Keratinocyte (primary cell): Measurements from ENCODE around the gene KCNH1. TPM values are rescaled to one million over a fixed set of nuclear protein-coding genes. Genes with fewer than 3 reads are reported as not detected.

ENCODE experiments used
- DNase-seq: peaks from one replicate; pipeline ENCODE4 v3.0.0-alpha.2; 2011; ENCODE audit warnings: low read depth, missing footprints, low spot score
- FAIRE-seq: peaks from 2 replicates; lab custom pipeline; 2011; peaks lifted over from hg19 to GRCh38; lab: Jason Lieb, UNC
- H2AFZ ChIP-seq: 2 replicates; pipeline ENCODE4 v1.6.0; 2012; ENCODE audit warnings: low read length, control low read depth, inconsistent platforms; ENCODE audit not compliant: control insufficient read depth
- H3K27ac ChIP-seq: 2 replicates; pipeline ENCODE4 v1.5.1; 2011; ENCODE audit warnings: low read length; ENCODE audit not compliant: control insufficient read depth, insufficient read depth
- H3K27me3 ChIP-seq: 3 replicates; pipeline ENCODE4 v1.6.0; 2011; ENCODE audit warnings: low read length; ENCODE audit not compliant: control insufficient read depth, insufficient read depth; ENCODE audit errors: extremely low read depth
- H3K36me3 ChIP-seq, 2 experiments: 2 replicates in 1 of 2; 3 replicates in 1 of 2; pipeline ENCODE4 v1.5.1; 2011; ENCODE audit warnings: low read length in 2 of 2, mild to moderate bottlenecking in 1 of 2; ENCODE audit not compliant: control insufficient read depth in 2 of 2, insufficient read depth in 2 of 2; ENCODE audit errors: extremely low read depth in 1 of 2
- H3K4me1 ChIP-seq: 3 replicates; pipeline ENCODE4 v1.5.1; 2011; ENCODE audit warnings: low read length; ENCODE audit not compliant: control insufficient read depth, insufficient read depth; ENCODE audit errors: extremely low read depth
- H3K4me2 ChIP-seq: 3 replicates; pipeline ENCODE4 v1.6.0; 2011; ENCODE audit warnings: low read depth, low read length; ENCODE audit not compliant: control insufficient read depth, insufficient read depth; ENCODE audit errors: extremely low read depth
- H3K4me3 ChIP-seq, 3 experiments: fragments of 200-600 bp in 1 of 3; sonication (generic) in 1 of 3; 2 replicates in 2 of 3; 3 replicates in 1 of 3; pipeline ENCODE4 v1.5.1; 2011 to 2016; ENCODE audit warnings: low read length in 3 of 3, mild to moderate bottlenecking in 3 of 3, control low read depth in 2 of 3, inconsistent platforms in 1 of 3, low read depth in 1 of 3, mixed read lengths in 1 of 3, mixed run types in 1 of 3, moderate library complexity in 1 of 3; ENCODE audit not compliant: control insufficient read depth in 2 of 3, insufficient read depth in 2 of 3; ENCODE audit errors: extremely low read depth in 1 of 3
- H3K79me2 ChIP-seq: 2 replicates; pipeline ENCODE4 v1.6.0; 2012; ENCODE audit warnings: low read length; ENCODE audit not compliant: control insufficient read depth, insufficient read depth
- H3K9ac ChIP-seq: 3 replicates; pipeline ENCODE4 v1.6.0; 2011; ENCODE audit warnings: low read length; ENCODE audit not compliant: control insufficient read depth, insufficient read depth; ENCODE audit errors: extremely low read depth
- H3K9me1 ChIP-seq: 3 replicates; pipeline ENCODE4 v1.6.0; 2011; ENCODE audit warnings: low read length; ENCODE audit not compliant: control insufficient read depth, insufficient read depth; ENCODE audit errors: extremely low read depth
- H3K9me3 ChIP-seq: 2 replicates; pipeline ENCODE4 v1.5.1; 2012; ENCODE audit warnings: low read depth, low read length; ENCODE audit not compliant: control insufficient read depth
- H4K20me1 ChIP-seq: 3 replicates; pipeline ENCODE4 v1.6.0; 2011; ENCODE audit warnings: low read length; ENCODE audit not compliant: control insufficient read depth, insufficient read depth; ENCODE audit errors: extremely low read depth
- CTCF ChIP-seq, 3 experiments: IDR thresholded peaks in 1 of 3; conservative IDR thresholded peaks in 1 of 3; optimal IDR thresholded peaks in 1 of 3; 2 replicates in 2 of 3; 3 replicates in 1 of 3; pipeline versions ENCODE3 to v1.5.1; 2011; ENCODE audit warnings: low read length in 3 of 3, mild to moderate bottlenecking in 3 of 3, moderate library complexity in 2 of 3, control low read depth in 1 of 3, inconsistent platforms in 1 of 3; ENCODE audit not compliant: insufficient read depth in 2 of 3; ENCODE audit errors: extremely low read depth in 1 of 3
- EZH2 ChIP-seq: IDR thresholded peaks from one replicate; pipeline ENCODE4 v1.6.1; 2012; ENCODE audit warnings: inconsistent platforms, mild to moderate bottlenecking, low read length, moderate library complexity
- dilution Hi-C: fragments of 300-500 bp; cut with MboI; formaldehyde crosslinking; loops from one replicate; pipeline ENCODE4 v1.7.0; 2020; ENCODE audit warnings: low sequenced_read_pairs; ENCODE audit not compliant: extremely low pct_ligation_motif_present
- polyA plus RNA-seq, 5 experiments: library from polyadenylated mRNA; depleted of rRNA in 3 of 5; stranded (reverse) in 3 of 5; stranded (forward) in 1 of 5; unstranded in 1 of 5; fragments of >200 nt; gene quantifications; 1 replicate in 1 of 5; 2 replicates in 3 of 5; 3 replicates in 1 of 5; pipeline versions ENCODE4 v1.2.1 to v1.2.3, GENCODE V29; 2011 to 2012; ENCODE audit warnings: missing spikeins in 2 of 5, low read depth in 1 of 5, low replicate concordance in 1 of 5

Gene KCNH1
- polyA plus RNA-seq, 1 donor (not counting 4 experiments of a cell fraction or from before 2014, with no cell fraction given) = not detected

GRCh38 chr1:210935905-210936304 lies 198.0 kb downstream of the KCNH1 start:
- Histone ChIP-seq H3K79me2 (no peaks in the 10 kb centered on the region), H3K27me3 (no peaks in the 10 kb centered on the region), H3K4me3 (no peak overlapping the region), H3K27ac (no peak overlapping the region), H3K9ac (no peak overlapping the region), H3K9me3 (no peaks in the 10 kb centered on the region), H4K20me1 (no peaks in the 10 kb centered on the region), H3K9me1 (no peaks in the 10 kb centered on the region), H2AFZ (no peak overlapping the region), H3K4me1 (no peaks in the 10 kb centered on the region), H3K36me3 (no peaks in the 10 kb centered on the region), H3K4me2 (no peak overlapping the region)
- dilution Hi-C loops = no loop called here
- TF ChIP-seq EZH2 (no peak), CTCF (optimal IDR thresholded peaks at IDR 0.05 in 1 of 3, IDR thresholded peaks at IDR 0.05 in 1 of 3, conservative IDR thresholded peaks at IDR 0.05 in 1 of 3; ENCODE audit: extremely low read depth in 1 of 3, insufficient read depth in 2 of 3, low read length in 3 of 3) (no peak)
- DNase-seq = no peak
- no peak for FAIRE-seq

- no peak for DNase-seq
- no peaks in the 10 kb centered on the region for H3K79me2 ChIP-seq
- H3K36me3 ChIP-seq = no peaks in the 10 kb centered on the region
- no peaks in the 10 kb centered on the region for H3K4me1 ChIP-seq
- no peak overlapping the region for H3K4me2 ChIP-seq
- H3K9ac ChIP-seq = no peak overlapping the region
- H2AFZ ChIP-seq = no peak overlapping the region
- FAIRE-seq = no peak
- no peak for TF ChIP-seq EZH2
- TF ChIP-seq CTCF (optimal IDR thresholded peaks at IDR 0.05 in 1 of 3, IDR thresholded peaks at IDR 0.05 in 1 of 3, conservative IDR thresholded peaks at IDR 0.05 in 1 of 3; ENCODE audit: extremely low read depth in 1 of 3, insufficient read depth in 2 of 3, low read length in 3 of 3) = no peak
- no peaks in the 10 kb centered on the region for H3K9me1 ChIP-seq
- no peak overlapping the region for H3K27ac ChIP-seq
- H3K4me3 ChIP-seq = no peak overlapping the region
- H3K9me3 ChIP-seq = no peaks in the 10 kb centered on the region
- no peaks in the 10 kb centered on the region for H3K27me3 ChIP-seq
- dilution Hi-C loops = no loop called here
- no peaks in the 10 kb centered on the region for H4K20me1 ChIP-seq
Observed at GRCh38 chr1:210932104-210932503, 201.8 kb downstream of the KCNH1 start.
